ENCODE results near the gene PAQR5.

Gene PAQR5

GRCh38 chr15:69392352-69392751 lies 93.6 kb downstream of the PAQR5 start:
- DNase-seq (ENCODE audit: low read depth), result no peak

GRCh38 chr15:69393831-69394491 lies 95.2 kb downstream of the PAQR5 start:
- DNase-seq (ENCODE audit: low read depth), result no peak

- no peak for DNase-seq (ENCODE audit: low read depth)
These were observed 96.0 kb downstream of the PAQR5 start for GRCh38 chr15:69394556-69395282.

- no peak for DNase-seq (ENCODE audit: low read depth)
These were observed 96.7 kb downstream of the PAQR5 start for GRCh38 chr15:69395460-69395859.

- no peak for DNase-seq (ENCODE audit: low read depth)
These were observed 97.3 kb downstream of the PAQR5 start for GRCh38 chr15:69395991-69396390.

- DNase-seq (ENCODE audit: low read depth), result no peak
These were observed 99.8 kb downstream of the PAQR5 start for GRCh38 chr15:69398491-69398891.

GRCh38 chr15:69400850-69401249 lies 102.1 kb downstream of the PAQR5 start:
- DNase-seq (ENCODE audit: low read depth), result no peak

GRCh38 chr15:69402816-69403215 lies 104.1 kb downstream of the PAQR5 start:
- DNase-seq (ENCODE audit: low read depth), result no peak

GRCh38 chr15:69403594-69403993 lies 104.9 kb downstream of the PAQR5 start:
- DNase-seq (ENCODE audit: low read depth), result peak; percentile 73

GRCh38 chr15:69405110-69405509 lies 106.4 kb downstream of the PAQR5 start:
- DNase-seq (ENCODE audit: low read depth), result no peak

- no peak for DNase-seq (ENCODE audit: low read depth)
These were observed 109.1 kb downstream of the PAQR5 start for GRCh38 chr15:69407719-69408400.

GRCh38 chr15:69408841-69409240 lies 110.1 kb downstream of the PAQR5 start:
- no peak for DNase-seq (ENCODE audit: low read depth)

- no peak for DNase-seq (ENCODE audit: low read depth)
These were observed 111.6 kb downstream of the PAQR5 start for GRCh38 chr15:69410248-69410874.

- no peak for DNase-seq (ENCODE audit: low read depth)
These were observed 113.6 kb downstream of the PAQR5 start for GRCh38 chr15:69412274-69412673.

- DNase-seq (ENCODE audit: low read depth), result no peak
These were observed 114.0 kb downstream of the PAQR5 start for GRCh38 chr15:69412701-69413100.

- no peak for DNase-seq (ENCODE audit: low read depth)
These were observed 115.3 kb downstream of the PAQR5 start, which contains the start of gene KIF23 for GRCh38 chr15:69413822-69414700. TSS of gene KIF23 (plus strand) at chr15:69414349. CDS start at chr15:69414466, 117 bp downstream.

- DNase-seq (ENCODE audit: low read depth), result peak; percentile 78
These were observed 116.0 kb downstream of the PAQR5 start for GRCh38 chr15:69414701-69415167.

- DNase-seq (ENCODE audit: low read depth), result no peak
These were observed 116.7 kb downstream of the PAQR5 start for GRCh38 chr15:69415381-69415780.

- DNase-seq (ENCODE audit: low read depth), result no peak
These were observed 118.9 kb downstream of the PAQR5 start for GRCh38 chr15:69417581-69417980.

GRCh38 chr15:69421498-69421897 lies 122.8 kb downstream of the PAQR5 start:
- no peak for DNase-seq (ENCODE audit: low read depth)

- DNase-seq (ENCODE audit: low read depth), result no peak
These were observed 123.7 kb downstream of the PAQR5 start for GRCh38 chr15:69422336-69422895.
